Mesendoderm (in vitro differentiated cells): Measurements from ENCODE around the gene HTR7.

ENCODE experiments used
- DNase-seq: peaks from one replicate; pipeline ENCODE4 v3.0.0; 2013
- H2AK5ac ChIP-seq: 2 replicates; pipeline ENCODE4 v1.6.1; 2013; ENCODE audit warnings: low read length, inconsistent platforms
- H2BK120ac ChIP-seq: 2 replicates; pipeline ENCODE4 v1.6.1; 2013; ENCODE audit warnings: low read depth, mild to moderate bottlenecking, low read length, moderate library complexity, mixed read lengths
- H2BK15ac ChIP-seq: replicated peaks from 2 replicates; pipeline ENCODE4 v1.6.1; 2013; ENCODE audit warnings: low read depth, mild to moderate bottlenecking, moderate library complexity
- H2BK5ac ChIP-seq: 2 replicates; pipeline ENCODE4 v1.6.1; 2013; ENCODE audit warnings: low read length, inconsistent platforms
- H3K18ac ChIP-seq: 2 replicates; pipeline ENCODE4 v1.6.1; 2013; ENCODE audit warnings: mild to moderate bottlenecking, low read length, mixed read lengths
- H3K23ac ChIP-seq: one replicate; pipeline ENCODE4 v1.6.1; 2013; ENCODE audit warnings: low read length
- H3K27ac ChIP-seq: 2 replicates; pipeline ENCODE4 v1.5.1; 2013; ENCODE audit warnings: low read depth, mild to moderate bottlenecking, inconsistent platforms, low read length, moderate library complexity
- H3K27me3 ChIP-seq: 2 replicates; pipeline ENCODE4 v1.6.1; 2013; ENCODE audit warnings: low read length, control low read depth, mild to moderate bottlenecking, inconsistent platforms; ENCODE audit not compliant: insufficient read depth, poor library complexity
- H3K36me3 ChIP-seq: 2 replicates; pipeline ENCODE4 v1.6.1; 2013; ENCODE audit warnings: low read length, inconsistent platforms; ENCODE audit not compliant: control insufficient read depth, insufficient read depth
- H3K4ac ChIP-seq: one replicate; pipeline ENCODE4 v1.6.1; 2013; ENCODE audit warnings: low read depth, mild to moderate bottlenecking, low read length, moderate library complexity
- H3K4me1 ChIP-seq: 2 replicates; pipeline ENCODE4 v1.6.1; 2013; ENCODE audit warnings: low read depth, low read length, inconsistent platforms; ENCODE audit not compliant: control insufficient read depth
- H3K4me2 ChIP-seq: 2 replicates; pipeline ENCODE4 v1.6.1; 2013; ENCODE audit warnings: low read length
- H3K4me3 ChIP-seq: 2 replicates; pipeline ENCODE4 v1.5.1; 2013; ENCODE audit warnings: mild to moderate bottlenecking, low read length
- H3K56ac ChIP-seq: one replicate; pipeline ENCODE4 v1.6.1; 2013; ENCODE audit warnings: low read length
- H3K79me1 ChIP-seq: 2 replicates; pipeline ENCODE4 v1.6.1; 2013; ENCODE audit warnings: low read length, inconsistent platforms
- H3K79me2 ChIP-seq: 2 replicates; pipeline ENCODE4 v1.6.1; 2013; ENCODE audit warnings: mild to moderate bottlenecking, low read length; ENCODE audit not compliant: control insufficient read depth, insufficient read depth
- H3K9ac ChIP-seq: 2 replicates; pipeline ENCODE4 v1.6.1; 2013; ENCODE audit warnings: low read length, inconsistent platforms
- H4K5ac ChIP-seq: one replicate; pipeline ENCODE4 v1.6.1; 2013; ENCODE audit warnings: low read length
- H4K8ac ChIP-seq: one replicate; pipeline ENCODE4 v1.6.1; 2013; ENCODE audit warnings: low read depth, mild to moderate bottlenecking, control low read depth, low read length, moderate library complexity
- WGBS: extraction: QIAGEN DNeasy Blood & Tissue Kit; methylation state at CpG from one replicate; pipeline ENCODE4 v1.1.7; 2013; ENCODE audit warnings: low lambda C conversion rate, missing lambda C conversion rate; ENCODE audit not compliant: insufficient coverage; ENCODE audit errors: extremely low coverage; 5-methylcytosine and 5-hydroxymethylcytosine counted together

HTR7 gene

DNA sequence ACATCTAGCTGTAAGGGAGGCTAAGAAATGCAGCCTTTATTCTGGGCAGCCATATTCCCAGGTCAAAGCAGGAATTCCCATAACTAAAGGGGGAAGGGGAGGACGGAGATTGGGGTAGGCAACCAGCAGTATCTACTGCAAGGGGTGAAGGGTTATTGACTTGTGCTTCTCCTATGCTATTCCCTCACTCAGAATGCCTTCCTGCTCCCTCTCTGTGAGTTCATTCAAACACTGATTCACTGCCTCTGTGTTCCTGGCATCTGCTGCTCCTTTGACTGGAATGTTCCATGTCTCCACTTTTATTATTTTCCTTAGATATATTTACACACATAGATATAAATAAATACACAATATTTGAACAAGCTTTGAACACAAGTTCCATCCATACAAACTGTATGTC is 11.1 kb downstream of the HTR7 start:
- no peak overlapping the region for H3K23ac ChIP-seq
- H2BK120ac ChIP-seq: no peak overlapping the region
- H4K8ac ChIP-seq: no peak overlapping the region
- no peaks in the 10 kb centered on the region for H3K36me3 ChIP-seq
- H3K4me1 ChIP-seq: no peaks in the 10 kb centered on the region
- no peak overlapping the region for H2BK15ac ChIP-seq
- H3K79me2 ChIP-seq: peaks cover 62% of the 10 kb centered on the region
- no peak overlapping the region for H3K4me3 ChIP-seq
- no peak overlapping the region for H2BK5ac ChIP-seq
- H3K79me1 ChIP-seq: peaks cover 15% of the 10 kb centered on the region
- no peaks in the 10 kb centered on the region for H3K27me3 ChIP-seq
- H3K56ac ChIP-seq: no peak overlapping the region
- no peak overlapping the region for H3K4ac ChIP-seq
- H3K18ac ChIP-seq: no peak overlapping the region
- no peak for DNase-seq
- no peak overlapping the region for H4K5ac ChIP-seq
- H3K4me2 ChIP-seq: no peak overlapping the region
- H3K27ac ChIP-seq: no peak overlapping the region
- no peak overlapping the region for H3K9ac ChIP-seq
- no CpG with 5 or more reads among the region's 1 CpG for WGBS
- no peak overlapping the region for H2AK5ac ChIP-seq

DNA sequence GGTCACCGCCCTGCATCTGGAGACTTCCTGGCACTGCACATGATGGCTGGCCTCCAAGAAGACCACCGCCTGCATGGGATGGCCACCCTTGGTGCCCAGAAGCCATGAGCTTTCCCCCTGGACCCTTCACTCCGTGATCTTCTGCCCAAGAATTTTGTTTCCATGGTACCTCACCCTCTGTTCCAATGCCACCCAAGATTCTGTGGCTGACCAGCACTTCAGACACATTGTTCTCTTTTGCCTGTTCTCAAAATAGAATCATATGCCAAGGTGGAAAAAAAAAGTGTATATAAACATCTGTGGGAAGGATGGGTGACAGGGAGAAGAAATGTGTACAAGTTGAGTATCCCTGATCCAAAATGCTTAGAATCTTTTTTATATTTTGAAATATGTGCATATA is 12.1 kb downstream of the HTR7 start:
- WGBS: no CpG with 5 or more reads among the region's 3 CpGs
- Histone ChIP-seq H4K5ac (no peak overlapping the region), H2BK5ac (no peak overlapping the region), H3K79me2 (peaks cover 65% of the 10 kb centered on the region), H3K9ac (no peak overlapping the region), H3K4me3 (no peak overlapping the region), H3K4me1 (no peaks in the 10 kb centered on the region), H2BK15ac (no peak overlapping the region), H4K8ac (no peak overlapping the region), H3K56ac (no peak overlapping the region), H3K79me1 (peaks cover 15% of the 10 kb centered on the region), H3K27me3 (no peaks in the 10 kb centered on the region), H3K23ac (no peak overlapping the region), H3K36me3 (no peaks in the 10 kb centered on the region), H3K27ac (no peak overlapping the region), H3K18ac (no peak overlapping the region), H3K4ac (no peak overlapping the region), H3K4me2 (no peak overlapping the region), H2BK120ac (no peak overlapping the region), H2AK5ac (no peak overlapping the region)
- no peak for DNase-seq

GRCh38 chr10:90842725-90843124 is 15.1 kb downstream of the HTR7 start:
- Histone ChIP-seq H2AK5ac (no peak overlapping the region), H3K4me3 (no peak overlapping the region), H3K27me3 (no peaks in the 10 kb centered on the region), H4K5ac (no peak overlapping the region), H3K23ac (no peak overlapping the region), H3K79me1 (peaks cover 14% of the 10 kb centered on the region), H3K36me3 (no peaks in the 10 kb centered on the region), H3K9ac (no peak overlapping the region), H2BK120ac (no peak overlapping the region), H3K18ac (no peak overlapping the region), H3K79me2 (peaks cover 72% of the 10 kb centered on the region), H3K4me2 (no peak overlapping the region), H2BK15ac (no peak overlapping the region), H3K4me1 (no peaks in the 10 kb centered on the region), H4K8ac (no peak overlapping the region), H3K4ac (no peak overlapping the region), H3K56ac (no peak overlapping the region), H2BK5ac (no peak overlapping the region), H3K27ac (no peak overlapping the region)
- DNase-seq: no peak
- no CpG with 5 or more reads among the region's 1 CpG for WGBS

GRCh38 chr10:90837486-90837885 is 20.4 kb downstream of the HTR7 start:
- WGBS: no CpG with 5 or more reads among the region's 1 CpG
- Histone ChIP-seq H3K4me1 (no peaks in the 10 kb centered on the region), H3K27me3 (no peaks in the 10 kb centered on the region), H3K79me2 (peaks cover 60% of the 10 kb centered on the region), H4K5ac (no peak overlapping the region), H2AK5ac (no peak overlapping the region), H3K36me3 (no peaks in the 10 kb centered on the region), H2BK15ac (no peak overlapping the region), H2BK120ac (no peak overlapping the region), H3K4ac (no peak overlapping the region), H3K4me2 (no peak overlapping the region), H3K79me1 (peaks cover 16% of the 10 kb centered on the region), H4K8ac (no peak overlapping the region), H3K18ac (no peak overlapping the region), H3K9ac (no peak overlapping the region), H3K23ac (no peak overlapping the region), H3K27ac (no peak overlapping the region), H3K4me3 (no peak overlapping the region), H3K56ac (no peak overlapping the region), H2BK5ac (no peak overlapping the region)
- no peak for DNase-seq

DNA sequence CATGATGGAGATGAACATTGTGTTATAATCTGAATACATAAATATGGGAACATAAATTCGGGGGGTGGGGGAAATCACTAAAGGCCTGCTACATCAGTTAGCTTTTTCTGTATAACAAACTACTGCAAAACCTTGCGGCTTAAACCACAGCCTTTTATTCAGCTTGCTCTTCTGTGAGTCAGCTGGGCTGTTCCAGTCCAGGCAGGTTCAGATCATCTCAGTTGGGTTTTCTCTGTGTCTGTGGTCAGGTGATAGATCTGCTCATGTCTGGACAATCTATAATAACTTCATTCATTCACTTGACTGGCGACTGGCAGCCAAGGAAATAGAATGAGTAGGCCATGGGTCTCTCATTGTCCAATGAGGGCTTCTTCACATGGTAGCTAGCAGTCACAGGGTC is 23.5 kb downstream of the HTR7 start:
- H4K5ac ChIP-seq: no peak overlapping the region
- no peak overlapping the region for H2BK15ac ChIP-seq
- H3K4me1 ChIP-seq: no peaks in the 10 kb centered on the region
- H4K8ac ChIP-seq: no peak overlapping the region
- H3K4me3 ChIP-seq: no peak overlapping the region
- no CpG with 5 or more reads among the region's 3 CpGs for WGBS
- H3K9ac ChIP-seq: no peak overlapping the region
- no peak for DNase-seq
- no peak overlapping the region for H3K23ac ChIP-seq
- H3K79me1 ChIP-seq: peaks cover 14% of the 10 kb centered on the region
- H3K36me3 ChIP-seq: no peaks in the 10 kb centered on the region
- no peak overlapping the region for H2BK120ac ChIP-seq
- no peak overlapping the region for H3K18ac ChIP-seq
- H2BK5ac ChIP-seq: no peak overlapping the region
- peaks cover 44% of the 10 kb centered on the region for H3K79me2 ChIP-seq
- H2AK5ac ChIP-seq: no peak overlapping the region
- H3K4ac ChIP-seq: no peak overlapping the region
- no peak overlapping the region for H3K4me2 ChIP-seq
- no peaks in the 10 kb centered on the region for H3K27me3 ChIP-seq
- no peak overlapping the region for H3K56ac ChIP-seq
- no peak overlapping the region for H3K27ac ChIP-seq

- Histone ChIP-seq H3K56ac (no peak overlapping the region), H3K4me1 (no peaks in the 10 kb centered on the region), H3K4me3 (no peak overlapping the region), H3K4me2 (no peak overlapping the region), H3K27me3 (no peaks in the 10 kb centered on the region), H2BK120ac (no peak overlapping the region), H3K23ac (no peak overlapping the region), H3K79me2 (peaks cover 29% of the 10 kb centered on the region), H3K4ac (no peak overlapping the region), H2BK5ac (no peak overlapping the region), H3K9ac (no peak overlapping the region), H3K18ac (no peak overlapping the region), H2AK5ac (no peak overlapping the region), H3K36me3 (no peaks in the 10 kb centered on the region), H2BK15ac (no peak overlapping the region), H3K79me1 (peaks cover 12% of the 10 kb centered on the region), H4K8ac (no peak overlapping the region), H4K5ac (no peak overlapping the region), H3K27ac (no peak overlapping the region)
- no peak for DNase-seq
- no CpG with 5 or more reads among the region's 17 CpGs for WGBS
Measured at GRCh38 chr10:90832111-90832510, 25.7 kb downstream of the HTR7 start.
